WI38 (cell line): Measurements from ENCODE around the gene APOBEC3B.
"Not testable (repeated sequence)": the region's sequence is repeated elsewhere in the genome, so short reads cannot be mapped to it uniquely, and the experiment has no call there.

Source experiments
- H3K4me3 ChIP-seq: 2 replicates; pipeline ENCODE4 v1.5.1; 2011; ENCODE audit warnings: low read depth, mild to moderate bottlenecking, control low read depth, low read length
- CTCF ChIP-seq: IDR thresholded peaks from 2 replicates; pipeline ENCODE4 v1.5.1; 2012; ENCODE audit warnings: low read depth, mild to moderate bottlenecking, control low read depth, low read length

The APOBEC3B gene

DNA sequence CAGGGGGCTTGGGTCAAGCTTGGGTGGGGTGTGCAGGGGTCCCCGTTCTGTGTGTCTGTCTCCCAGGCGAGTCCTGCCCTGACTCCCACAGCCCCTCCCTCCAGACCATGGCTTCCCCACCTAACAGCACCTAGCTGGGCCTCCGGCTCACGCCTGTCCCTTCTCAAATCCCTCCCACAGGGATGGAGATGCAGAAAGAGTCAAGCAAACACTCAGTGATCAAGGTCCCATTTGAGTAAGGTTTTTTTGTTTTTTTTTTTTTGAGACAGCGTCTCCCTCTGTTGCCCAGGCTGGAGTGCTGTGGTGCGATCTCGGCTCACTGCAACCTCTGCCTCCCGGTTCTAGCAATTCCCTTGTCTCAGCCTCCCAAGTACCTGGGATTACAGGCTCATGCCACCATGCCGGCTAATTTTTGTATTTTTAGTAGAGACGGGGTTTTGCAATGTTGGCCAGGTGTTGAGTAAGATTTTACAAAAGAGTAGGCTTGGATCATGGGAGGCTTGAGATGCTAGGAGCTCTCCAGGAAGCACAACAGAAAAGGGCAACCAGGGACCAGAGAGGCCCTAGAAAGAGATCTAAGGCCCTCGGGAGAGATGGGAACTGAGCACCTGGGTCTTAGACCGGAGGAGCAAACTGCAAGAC lies 44.5 kb downstream of the APOBEC3B start:
- TF ChIP-seq CTCF, result no peak
- no peak overlapping the region for H3K4me3 ChIP-seq

DNA sequence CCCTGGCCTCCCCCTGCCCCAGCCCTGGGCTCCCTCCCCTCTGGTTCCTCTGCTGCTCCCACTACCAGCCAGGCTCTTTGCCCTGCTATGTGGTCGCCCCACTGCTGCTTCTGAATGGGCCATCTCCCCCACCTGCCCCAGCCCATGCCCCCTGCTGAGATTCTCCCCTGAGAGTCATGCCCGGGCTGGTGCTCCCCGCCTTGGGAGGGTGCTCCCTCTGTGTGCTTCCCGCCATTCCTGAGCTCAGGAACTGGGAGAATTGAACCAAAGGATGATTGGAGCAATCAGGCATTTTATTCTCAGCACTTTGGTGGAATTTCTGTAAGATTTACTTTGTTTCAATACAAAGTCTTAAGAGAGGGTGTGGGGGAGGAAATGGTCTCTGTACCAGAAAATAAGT lies 45.6 kb downstream of the APOBEC3B start:
- no peak for TF ChIP-seq CTCF
- H3K4me3 ChIP-seq, result no peak overlapping the region

DNA sequence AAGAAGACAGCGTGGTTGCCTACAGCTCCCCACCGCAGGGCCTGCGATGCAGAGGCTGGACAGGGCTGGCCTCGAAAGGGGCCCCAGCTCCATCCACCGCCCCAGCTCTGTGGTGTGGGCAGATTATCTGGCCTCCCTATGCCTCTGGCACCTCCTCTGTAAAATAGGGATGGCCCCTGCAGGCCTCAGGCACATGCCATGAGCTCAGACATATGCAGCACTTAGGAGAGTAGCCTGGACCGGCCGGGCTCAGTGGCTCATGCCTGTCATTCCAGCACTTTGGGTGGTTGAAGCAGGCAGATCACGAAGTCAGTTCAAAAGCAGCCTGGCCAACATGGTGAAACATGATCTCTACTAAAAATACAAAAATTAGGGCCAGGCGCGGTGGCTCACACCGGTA lies 46.1 kb downstream of the APOBEC3B start:
- TF ChIP-seq CTCF, result no peak

DNA sequence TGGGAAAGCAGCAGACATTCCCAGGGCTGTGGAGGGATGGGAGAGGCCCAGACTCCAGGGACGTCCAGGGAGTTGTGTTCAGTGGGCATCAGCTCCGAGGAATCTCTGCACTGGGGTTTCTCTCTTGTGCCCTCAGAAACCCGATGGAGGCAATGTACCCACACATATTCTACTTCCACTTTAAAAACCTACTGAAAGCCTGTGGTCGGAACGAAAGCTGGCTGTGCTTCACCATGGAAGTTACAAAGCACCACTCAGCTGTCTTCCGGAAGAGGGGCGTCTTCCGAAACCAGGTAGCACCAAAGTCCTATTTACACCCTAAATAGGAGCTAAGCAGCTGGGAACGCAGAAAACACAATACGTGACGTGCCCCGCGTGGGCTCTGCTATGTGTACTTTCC lies 47.1 kb downstream of the APOBEC3B start:
- H3K4me3 ChIP-seq, result no peak overlapping the region
- no peak for TF ChIP-seq CTCF

More for the DNA sequence above, 46.1 kb downstream of the APOBEC3B start:
- no peak overlapping the region for H3K4me3 ChIP-seq

DNA sequence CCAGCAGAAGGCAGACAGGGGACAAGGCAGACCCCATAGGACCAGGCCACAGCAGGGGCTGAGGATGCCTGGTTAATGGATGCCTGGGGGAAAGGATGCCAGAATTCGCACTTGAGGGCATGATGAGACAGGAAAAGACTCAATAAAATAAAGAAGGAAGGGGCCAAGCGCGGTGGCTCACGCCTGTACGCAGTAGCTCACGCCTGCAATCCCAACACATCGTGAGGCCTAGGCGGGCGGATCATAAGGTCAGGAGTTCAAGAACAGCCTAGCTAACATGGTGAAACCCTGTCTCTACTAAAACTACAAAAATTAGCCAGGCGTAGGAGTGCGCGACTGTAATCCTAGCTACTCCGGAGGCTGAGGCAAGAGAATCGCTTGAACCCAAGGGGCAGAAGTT lies 48.6 kb downstream of the APOBEC3B start:
- no peak for TF ChIP-seq CTCF
- H3K4me3 ChIP-seq, result no peak overlapping the region

DNA sequence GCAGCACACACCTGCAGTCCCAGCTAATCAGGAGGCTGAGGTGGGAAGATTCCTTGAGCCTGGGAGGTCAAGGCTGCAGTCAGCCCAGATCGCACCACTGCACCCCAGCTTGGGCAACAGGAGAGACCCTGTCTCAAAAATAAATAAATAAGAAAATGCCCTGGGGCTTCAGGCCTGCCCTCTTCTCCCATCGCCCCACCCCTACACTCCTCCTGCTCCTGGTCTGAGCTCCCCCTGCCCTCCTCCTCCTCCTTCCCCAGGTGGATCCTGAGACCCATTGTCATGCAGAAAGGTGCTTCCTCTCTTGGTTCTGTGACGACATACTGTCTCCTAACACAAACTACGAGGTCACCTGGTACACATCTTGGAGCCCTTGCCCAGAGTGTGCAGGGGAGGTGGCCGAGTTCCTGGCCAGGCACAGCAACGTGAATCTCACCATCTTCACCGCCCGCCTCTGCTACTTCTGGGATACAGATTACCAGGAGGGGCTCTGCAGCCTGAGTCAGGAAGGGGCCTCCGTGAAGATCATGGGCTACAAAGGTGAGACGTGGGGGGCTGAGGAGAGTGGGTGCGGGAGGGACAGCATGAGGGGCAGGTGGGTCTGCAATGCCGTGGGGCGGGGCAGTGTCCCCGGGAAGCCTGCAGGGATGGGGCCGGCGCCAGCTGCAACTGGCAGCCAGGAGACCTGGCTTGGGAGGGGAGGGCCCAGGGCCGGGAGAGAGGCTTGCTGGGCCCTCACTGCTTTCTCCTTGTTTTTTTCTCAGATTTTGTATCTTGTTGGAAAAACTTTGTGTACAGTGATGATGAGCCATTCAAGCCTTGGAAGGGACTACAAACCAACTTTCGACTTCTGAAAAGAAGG lies 49.5 kb downstream of the APOBEC3B start:
- H3K4me3 ChIP-seq, result not testable (repeated sequence)

- not testable (repeated sequence) for H3K4me3 ChIP-seq
These were observed 54.9 kb downstream of the APOBEC3B start for GRCh38 chr22:39037071-39037470.

DNA sequence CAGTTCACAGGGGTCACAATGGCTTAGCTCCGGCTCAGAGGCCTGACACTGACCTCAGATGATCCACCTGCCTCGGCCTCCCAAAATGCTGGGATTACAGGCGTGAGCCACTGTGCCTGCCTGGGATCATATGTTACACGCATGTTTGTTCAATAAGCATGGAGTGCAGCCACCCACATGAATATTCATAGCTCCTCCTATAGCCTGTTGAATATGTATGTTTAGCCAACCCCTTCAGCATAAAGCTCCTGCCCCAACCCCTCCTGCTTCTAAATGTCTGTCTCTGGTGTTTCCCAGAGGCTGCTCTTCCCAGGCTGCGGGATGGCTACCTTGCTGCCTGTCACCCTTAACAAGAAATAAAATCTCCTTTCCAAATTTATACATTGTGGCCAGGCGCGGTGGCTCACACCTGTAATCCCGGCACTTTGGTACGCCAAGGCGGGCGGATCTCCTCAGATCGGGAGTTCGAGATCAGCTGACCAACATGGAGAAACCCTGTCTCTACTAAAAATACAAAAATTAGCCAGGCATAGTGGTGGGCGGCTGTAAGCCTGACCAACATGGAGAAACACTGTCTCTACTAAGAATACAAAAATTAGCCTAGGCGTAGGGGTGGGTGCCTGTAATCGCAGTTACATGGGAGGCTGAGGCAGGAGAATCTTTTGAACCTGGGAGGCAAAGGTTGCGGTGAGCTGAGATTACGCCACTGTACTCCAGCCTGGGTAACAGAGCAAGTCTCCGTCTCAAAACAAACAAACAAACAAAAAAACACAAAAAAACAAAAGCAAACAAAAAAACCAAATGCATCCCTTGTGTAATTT lies 57.4 kb downstream of the APOBEC3B start:
- no peak for TF ChIP-seq CTCF

DNA sequence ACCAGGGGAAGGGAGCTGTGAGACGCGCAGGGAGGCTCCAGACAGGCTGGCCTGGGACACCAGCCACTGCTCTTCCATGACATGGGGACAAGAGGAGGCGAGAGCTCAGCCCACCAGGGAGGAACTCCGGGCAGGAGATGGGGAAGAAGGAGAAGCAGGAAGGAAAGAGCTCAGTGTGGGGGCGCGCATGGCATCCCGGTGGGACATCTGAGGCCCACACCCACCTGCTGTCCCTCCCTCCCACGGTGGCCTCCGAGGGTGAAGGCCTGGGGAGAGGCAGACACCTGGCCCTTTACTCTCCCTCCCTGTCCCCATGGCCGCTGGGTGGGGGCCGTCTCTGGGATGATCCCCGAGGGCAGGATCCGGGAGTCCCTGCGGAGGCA lies 58.0 kb downstream of the APOBEC3B start:
- peak overlapping the region; percentile 71; the same call in 1 of the 2 replicates for H3K4me3 ChIP-seq

More for the DNA sequence above, 57.4 kb downstream of the APOBEC3B start:
- no peak overlapping the region for H3K4me3 ChIP-seq

- H3K4me3 ChIP-seq, result peak within 1 kb of the TSS; percentile 71
These were observed 58.6 kb downstream of the APOBEC3B start, which contains the start of gene APOBEC3F for GRCh38 chr22:39040538-39041296. TSS of gene APOBEC3F (plus strand) at chr22:39040864. CDS start at chr22:39040961, 97 bp downstream.
